ENCODE results near the gene NCKAP5.

DNA sequence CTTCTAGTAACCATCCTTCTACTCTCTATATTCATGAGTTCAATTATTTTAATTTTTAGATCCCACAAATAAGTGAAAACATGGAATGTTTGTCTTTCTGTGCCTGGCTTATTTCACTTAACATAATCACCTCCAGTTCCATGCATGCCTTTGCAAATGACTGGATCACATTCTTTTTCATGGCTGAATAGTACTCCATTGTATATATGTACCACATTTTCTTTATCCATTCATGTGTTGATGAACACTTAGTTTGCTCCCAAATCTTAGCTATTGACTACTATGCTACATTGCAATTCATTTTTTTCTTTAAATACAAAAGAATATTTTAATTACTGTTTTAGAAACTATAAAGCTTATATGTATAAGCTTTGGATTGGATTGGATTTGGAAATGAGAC is 657.8 kb downstream of the NCKAP5 start:
- TF ChIP-seq FOXA1 (IDR thresholded peaks at IDR 0.05) (no peak), BHLHE40 (IDR thresholded peaks at IDR 0.05; ENCODE audit: borderline replicate concordance) (no peak), HDGF (IDR thresholded peaks at IDR 0.05; ENCODE audit: borderline replicate concordance) (no peak), SP1 (IDR thresholded peaks at IDR 0.05) (no peak), ELF4 (IDR thresholded peaks at IDR 0.05) (no peak)

Measured in HEK293T (cell line).